H9 (cell line): ENCODE measurements around the gene ZFP36L1. TPM values are rescaled to one million over a fixed set of nuclear protein-coding genes. Genes with fewer than 3 reads are reported as not detected.

Experiments used
- DNase-seq: peaks from one replicate; pipeline ENCODE4 v3.0.0-alpha.2; 2017
- H2AFZ ChIP-seq: one replicate; pipeline ENCODE4 v1.6.1; 2013; ENCODE audit warnings: mild to moderate bottlenecking, low read length, control low read depth, moderate library complexity
- H2AK5ac ChIP-seq: 2 replicates; pipeline ENCODE4 v1.6.1; 2013; ENCODE audit warnings: low read length, control low read depth, mixed read lengths; ENCODE audit not compliant: insufficient read length
- H2BK120ac ChIP-seq: one replicate; pipeline ENCODE4 v1.6.1; 2013; ENCODE audit warnings: low read depth, mild to moderate bottlenecking, low read length, control low read depth, inconsistent platforms; ENCODE audit not compliant: poor library complexity, severe bottlenecking
- H2BK12ac ChIP-seq: 2 replicates; pipeline ENCODE4 v1.6.1; 2013; ENCODE audit warnings: low read length, control low read depth, mixed read lengths, low read depth; ENCODE audit not compliant: insufficient read length
- H2BK15ac ChIP-seq: 2 replicates; pipeline ENCODE4 v1.6.1; 2013; ENCODE audit warnings: low read depth, low read length, control low read depth
- H2BK20ac ChIP-seq: one replicate; pipeline ENCODE4 v1.6.1; 2013; ENCODE audit warnings: low read depth, mild to moderate bottlenecking, low read length, control low read depth, inconsistent platforms; ENCODE audit not compliant: poor library complexity, severe bottlenecking
- H2BK5ac ChIP-seq: 2 replicates; pipeline ENCODE4 v1.6.1; 2013; ENCODE audit warnings: low read length, control low read depth, mixed read lengths; ENCODE audit not compliant: insufficient read length
- H3K14ac ChIP-seq: 2 replicates; pipeline ENCODE4 v1.6.1; 2013; ENCODE audit warnings: low read length, control low read depth; ENCODE audit not compliant: insufficient read depth
- H3K18ac ChIP-seq: 2 replicates; pipeline ENCODE4 v1.6.1; 2013; ENCODE audit warnings: low read depth, mild to moderate bottlenecking, mixed read lengths, low read length, control low read depth; ENCODE audit not compliant: insufficient read length
- H3K23ac ChIP-seq: 2 replicates; pipeline ENCODE4 v1.6.1; 2013; ENCODE audit warnings: low read length, control low read depth, mixed read lengths, low read depth; ENCODE audit not compliant: insufficient read length
- H3K23me2 ChIP-seq: 2 replicates; pipeline ENCODE4 v1.6.1; 2013; ENCODE audit warnings: low read depth, mild to moderate bottlenecking, mixed read lengths, low read length, control low read depth; ENCODE audit not compliant: insufficient read length, poor library complexity, severe bottlenecking
- H3K27ac ChIP-seq: 2 replicates; pipeline ENCODE4 v1.5.1; 2013; ENCODE audit warnings: low read length, control low read depth, mixed read lengths, low read depth; ENCODE audit not compliant: insufficient read length
- H3K27me3 ChIP-seq: 2 replicates; pipeline ENCODE4 v1.6.1; 2013; ENCODE audit warnings: low read length, control low read depth, inconsistent platforms; ENCODE audit not compliant: insufficient read depth
- H3K4ac ChIP-seq: 2 replicates; pipeline ENCODE4 v1.6.1; 2013; ENCODE audit warnings: low read depth, mild to moderate bottlenecking, control low read depth, inconsistent platforms, low read length, moderate library complexity
- H3K4me1 ChIP-seq: 2 replicates; pipeline ENCODE4 v1.6.1; 2013; ENCODE audit warnings: low read length, control low read depth, inconsistent platforms; ENCODE audit not compliant: insufficient read depth
- H3K4me2 ChIP-seq: 2 replicates; pipeline ENCODE4 v1.6.1; 2013; ENCODE audit warnings: low read length, control low read depth, mixed read lengths; ENCODE audit not compliant: insufficient read length, insufficient read depth
- H3K56ac ChIP-seq: 2 replicates; pipeline ENCODE4 v1.6.1; 2013; ENCODE audit warnings: low read depth, mild to moderate bottlenecking, mixed read lengths, low read length, control low read depth; ENCODE audit not compliant: insufficient read length
- H3K79me1 ChIP-seq: 2 replicates; pipeline ENCODE4 v1.6.1; 2013; ENCODE audit warnings: low read depth, mild to moderate bottlenecking, moderate library complexity, low read length, control low read depth, inconsistent platforms; ENCODE audit not compliant: insufficient read depth, poor library complexity, severe bottlenecking
- H3K79me2 ChIP-seq: 2 replicates; pipeline ENCODE4 v1.6.1; 2013; ENCODE audit warnings: low read length, control low read depth, inconsistent platforms; ENCODE audit not compliant: insufficient read depth
- H3K9ac ChIP-seq: 2 replicates; pipeline ENCODE4 v1.6.1; 2013; ENCODE audit warnings: low read length, control low read depth, mixed read lengths; ENCODE audit not compliant: insufficient read length; ENCODE audit errors: extremely low read depth
- H3K9me3 ChIP-seq: one replicate; pipeline ENCODE4 v1.6.1; 2013; ENCODE audit warnings: low read depth, low read length, inconsistent platforms; ENCODE audit not compliant: control insufficient read depth
- H3T11ph ChIP-seq: one replicate; pipeline ENCODE4 v1.6.1; 2013; ENCODE audit warnings: mild to moderate bottlenecking, low read length, control low read depth, inconsistent platforms
- H4K20me1 ChIP-seq: one replicate; pipeline ENCODE4 v1.6.1; 2013; ENCODE audit not compliant: control insufficient read depth, insufficient read length, insufficient read depth
- H4K5ac ChIP-seq: 2 replicates; pipeline ENCODE4 v1.6.1; 2013; ENCODE audit warnings: low read depth, mild to moderate bottlenecking, mixed read lengths, low read length, control low read depth; ENCODE audit not compliant: insufficient read length
- H4K8ac ChIP-seq: replicated peaks from 2 replicates; pipeline ENCODE4 v1.6.1; 2013; ENCODE audit warnings: low read length, control low read depth, mixed read lengths, low read depth; ENCODE audit not compliant: insufficient read length
- H4K91ac ChIP-seq: 2 replicates; pipeline ENCODE4 v1.6.1; 2013; ENCODE audit warnings: low read depth, mild to moderate bottlenecking, moderate library complexity, mixed read lengths, low read length, control low read depth; ENCODE audit not compliant: insufficient read length
- H3K27ac Mint-ChIP-seq, 3 experiments: 2 replicates in 2 of 3; 3 replicates in 1 of 3; pipeline ENCODE4 v1.8.0; 2020 to 2021; ENCODE audit warnings: mixed read lengths in 3 of 3, mild to moderate bottlenecking in 1 of 3, moderate library complexity in 1 of 3
- H3K27me3 Mint-ChIP-seq: 2 replicates; pipeline ENCODE4 v1.8.0; 2021; ENCODE audit warnings: low read depth, mild to moderate bottlenecking, moderate library complexity, mixed read lengths
- H3K36me3 Mint-ChIP-seq, 3 experiments: 2 replicates in 2 of 3; 3 replicates in 1 of 3; pipeline ENCODE4 v1.8.0; 2020 to 2021; ENCODE audit warnings: low read depth in 3 of 3, mixed read lengths in 3 of 3; ENCODE audit not compliant: insufficient read depth in 1 of 3
- H3K4me1 Mint-ChIP-seq, 2 experiments: 2 replicates each; pipeline ENCODE4 v1.8.0; 2020; ENCODE audit warnings: mixed read lengths in 2 of 2
- H3K4me3 Mint-ChIP-seq, 2 experiments: 2 replicates in 1 of 2; 3 replicates in 1 of 2; pipeline ENCODE4 v1.8.0; 2020 to 2021; ENCODE audit warnings: mild to moderate bottlenecking in 2 of 2, mixed read lengths in 2 of 2, moderate library complexity in 1 of 2
- H3K9me3 Mint-ChIP-seq, 2 experiments: 2 replicates in 1 of 2; 3 replicates in 1 of 2; pipeline ENCODE4 v1.8.0; 2020; ENCODE audit warnings: mild to moderate bottlenecking in 2 of 2, mixed read lengths in 2 of 2, moderate library complexity in 1 of 2
- CTCF ChIP-seq: fragments of 200-600 bp; sonication (generic); conservative IDR thresholded peaks from 3 replicates; pipeline ENCODE4 v1.8.0; 2021; ENCODE audit warnings: antibody characterized with exemption, mild to moderate bottlenecking
- WGBS: extraction: QIAGEN DNeasy Blood & Tissue Kit; methylation state at CpG from one replicate; pipeline ENCODE4 v1.1.7; 2013; ENCODE audit warnings: missing lambda C conversion rate, low lambda C conversion rate, mixed read lengths; ENCODE audit not compliant: insufficient read length; ENCODE audit errors: extremely low coverage; 5-methylcytosine and 5-hydroxymethylcytosine counted together
- total RNA-seq: library from RNA; stranded (reverse); gene quantifications from 2 replicates; pipeline ENCODE4 v1.2.1, GENCODE V29; 2021

ZFP36L1 gene
- total RNA-seq, 1 experiment from 2014 or later: 109 TPM

- Mint-ChIP-seq H3K27ac (no peak overlapping the region), H3K27me3 (peaks cover 13% of the 10 kb centered on the region), H3K9me3 (no peaks in the 10 kb centered on the region), H3K36me3 (no peaks in the 10 kb centered on the region; a peak in 1 of 7 replicates), H3K4me1 (peaks cover 13 to 26% of the 10 kb centered on the region in 2 experiments), H3K4me3 (no peak overlapping the region)
- Histone ChIP-seq H3K4me1 (no peaks in the 10 kb centered on the region), H3K9me3 (no peaks in the 10 kb centered on the region), H3K4ac (no peak overlapping the region), H2BK15ac (no peak overlapping the region), H3K14ac (no peak overlapping the region), H4K5ac (no peak overlapping the region), H4K91ac (no peak overlapping the region), H2BK120ac (no peak overlapping the region), H3K79me1 (no peaks in the 10 kb centered on the region), H3K79me2 (no peaks in the 10 kb centered on the region), H3K23ac (no peak overlapping the region), H3K27me3 (no peaks in the 10 kb centered on the region), H3K56ac (no peak overlapping the region), H3K27ac (no peak overlapping the region), H2AFZ (no peak overlapping the region), H2BK12ac (no peak overlapping the region), H3K23me2 (no peaks in the 10 kb centered on the region), H4K8ac (no peak overlapping the region), H4K20me1 (no peaks in the 10 kb centered on the region), H3K9ac (no peak overlapping the region), H3K18ac (no peak overlapping the region), H2AK5ac (no peak overlapping the region), H2BK5ac (no peak overlapping the region), H3K4me2 (no peak overlapping the region), H2BK20ac (no peak overlapping the region), H3T11ph (no peak overlapping the region)
- no peak for TF ChIP-seq CTCF
- WGBS: no CpG with 5 or more reads among the region's 1 CpG
- no peak for DNase-seq
Measured at GRCh38 chr14:68777644-68778043, 15.2 kb downstream of the ZFP36L1 start.
